H1 (cell line): Measurements from ENCODE around the gene CDCA7L.

Experiments used
- CHD2 ChIP-seq: IDR thresholded peaks from 2 replicates; pipeline ENCODE4 v1.6.1; 2012; ENCODE audit warnings: low read length, improper control_type of control experiment
- EZH2 ChIP-seq: fragments of 200-600 bp; sonication (generic); IDR thresholded peaks from 2 replicates; pipeline ENCODE4 v1.7.1; 2012; ENCODE audit warnings: low read depth, mild to moderate bottlenecking, moderate library complexity, low read length, inconsistent platforms; ENCODE audit not compliant: severe bottlenecking
- JUN ChIP-seq: IDR thresholded peaks from 2 replicates; pipeline ENCODE4 v1.6.1; 2011; ENCODE audit warnings: low read depth, mild to moderate bottlenecking, improper control_type of control experiment, low read length
- MAFK ChIP-seq: IDR thresholded peaks from 2 replicates; pipeline ENCODE4 v1.6.1; 2012; ENCODE audit warnings: low read depth, mild to moderate bottlenecking, improper control_type of control experiment, low read length
- POLR2A ChIP-seq, 2 experiments: IDR thresholded peaks; 1 replicate in 1 of 2; 2 replicates in 1 of 2; pipeline ENCODE4 v1.6.1; 2011; ENCODE audit warnings: low read depth in 2 of 2, low read length in 2 of 2, mild to moderate bottlenecking in 2 of 2; ENCODE audit errors: control extremely low read depth in 1 of 2
- TAF1 ChIP-seq: IDR thresholded peaks from 2 replicates; pipeline ENCODE4 v1.6.1; 2011; ENCODE audit warnings: mild to moderate bottlenecking, low read depth, low read length
- TCF12 ChIP-seq: IDR thresholded peaks from 2 replicates; pipeline ENCODE4 v1.6.1; 2011; ENCODE audit warnings: low read depth, mild to moderate bottlenecking, low read length
- TF ChIP-seq, protein P1 (sequence below), 3 experiments: IDR thresholded peaks; 1 replicate in 2 of 3; 2 replicates in 1 of 3; pipeline versions ENCODE4 v1.5.1 to v1.6.1; 2011; ENCODE audit warnings: low read length in 3 of 3, mild to moderate bottlenecking in 3 of 3, inconsistent platforms in 2 of 3, low read depth in 1 of 3, moderate library complexity in 1 of 3; ENCODE audit not compliant: insufficient read depth in 1 of 3; ENCODE audit errors: control extremely low read depth in 1 of 3

GRCh38 chr7:21916176-21916575 is 29.5 kb downstream of the CDCA7L start:
- TF ChIP-seq, protein P1, sequence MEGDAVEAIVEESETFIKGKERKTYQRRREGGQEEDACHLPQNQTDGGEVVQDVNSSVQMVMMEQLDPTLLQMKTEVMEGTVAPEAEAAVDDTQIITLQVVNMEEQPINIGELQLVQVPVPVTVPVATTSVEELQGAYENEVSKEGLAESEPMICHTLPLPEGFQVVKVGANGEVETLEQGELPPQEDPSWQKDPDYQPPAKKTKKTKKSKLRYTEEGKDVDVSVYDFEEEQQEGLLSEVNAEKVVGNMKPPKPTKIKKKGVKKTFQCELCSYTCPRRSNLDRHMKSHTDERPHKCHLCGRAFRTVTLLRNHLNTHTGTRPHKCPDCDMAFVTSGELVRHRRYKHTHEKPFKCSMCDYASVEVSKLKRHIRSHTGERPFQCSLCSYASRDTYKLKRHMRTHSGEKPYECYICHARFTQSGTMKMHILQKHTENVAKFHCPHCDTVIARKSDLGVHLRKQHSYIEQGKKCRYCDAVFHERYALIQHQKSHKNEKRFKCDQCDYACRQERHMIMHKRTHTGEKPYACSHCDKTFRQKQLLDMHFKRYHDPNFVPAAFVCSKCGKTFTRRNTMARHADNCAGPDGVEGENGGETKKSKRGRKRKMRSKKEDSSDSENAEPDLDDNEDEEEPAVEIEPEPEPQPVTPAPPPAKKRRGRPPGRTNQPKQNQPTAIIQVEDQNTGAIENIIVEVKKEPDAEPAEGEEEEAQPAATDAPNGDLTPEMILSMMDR (IDR thresholded peaks at IDR 0.05; ENCODE audit: control extremely low read depth in 1 of 3, insufficient read depth in 1 of 3, low read depth in 1 of 3, low read length in 3 of 3): no peak
- TF ChIP-seq EZH2 (no peak), JUN (no peak), TAF1 (no peak), MAFK (no peak), TCF12 (no peak), POLR2A (IDR thresholded peaks at IDR 0.05; ENCODE audit: control extremely low read depth in 1 of 2, low read depth in 2 of 2, low read length in 2 of 2) (no peak), CHD2 (no peak)
